ENCODE results near the gene FAM217B. TPM values are rescaled to one million over a fixed set of nuclear protein-coding genes. Genes with fewer than 3 reads are reported as not detected.

Gene FAM217B
- total RNA-seq, 2 experiments from 2014 or later: 18.4 to 20.3 TPM

GRCh38 chr20:59984541-59984940 is 44.4 kb downstream of the FAM217B start:
- H3K27me3 Mint-ChIP-seq: no peaks in the 10 kb centered on the region
- H3K36me3 Mint-ChIP-seq: no peaks in the 10 kb centered on the region
- ChIA-PET POLR2A (no interaction called here), CTCF (no interaction called here)
- H3K9me3 Mint-ChIP-seq: no peaks in the 10 kb centered on the region
- H3K27ac Mint-ChIP-seq: no peak overlapping the region
- DNase-seq: no peak
- H3K4me1 Mint-ChIP-seq (ENCODE audit: low read depth): no peaks in the 10 kb centered on the region
- H3K4me3 Mint-ChIP-seq: no peak overlapping the region
- intact Hi-C loops (cut with micrococcal nuclease): no loop called here

GRCh38 chr20:59985164-59985563 is 45.0 kb downstream of the FAM217B start:
- Mint-ChIP-seq H3K27me3 (no peaks in the 10 kb centered on the region), H3K27ac (no peak overlapping the region), H3K4me3 (no peak overlapping the region), H3K36me3 (no peaks in the 10 kb centered on the region), H3K4me1 (ENCODE audit: low read depth) (no peaks in the 10 kb centered on the region), H3K9me3 (no peaks in the 10 kb centered on the region)
- ChIA-PET CTCF (interaction anchor here (1.2 kb wide), 1 partner anchor 35 kb away, joined by 3 read pairs; no protein-coding TSS in a partner anchor), POLR2A (no interaction called here)
- DNase-seq: no peak
- intact Hi-C loops (cut with micrococcal nuclease): no loop called here

- H3K4me3 Mint-ChIP-seq: no peak overlapping the region
- no peaks in the 10 kb centered on the region for H3K27me3 Mint-ChIP-seq
- POLR2A ChIA-PET: no interaction called here
- no peaks in the 10 kb centered on the region for H3K4me1 Mint-ChIP-seq (ENCODE audit: low read depth)
- no peaks in the 10 kb centered on the region for H3K36me3 Mint-ChIP-seq
- no peak overlapping the region for H3K27ac Mint-ChIP-seq
- intact Hi-C loops (cut with micrococcal nuclease): no loop called here
- CTCF ChIA-PET: interaction anchor here (1.2 kb wide), 1 partner anchor 36 kb away, joined by 3 read pairs; no protein-coding TSS in a partner anchor
- peak; percentile 19 for DNase-seq
- no peaks in the 10 kb centered on the region for H3K9me3 Mint-ChIP-seq
Observed at GRCh38 chr20:59985864-59986263, 45.7 kb downstream of the FAM217B start.

GRCh38 chr20:59987135-59987534 is 46.9 kb downstream of the FAM217B start:
- H3K9me3 Mint-ChIP-seq: no peaks in the 10 kb centered on the region

GRCh38 chr20:59988141-59988540 is 48.0 kb downstream of the FAM217B start:
- no peak overlapping the region for H3K4me3 Mint-ChIP-seq
- CTCF ChIA-PET: no interaction called here
- no peaks in the 10 kb centered on the region for H3K4me1 Mint-ChIP-seq (ENCODE audit: low read depth)
- H3K27me3 Mint-ChIP-seq: no peaks in the 10 kb centered on the region
- H3K9me3 Mint-ChIP-seq: no peaks in the 10 kb centered on the region
- H3K36me3 Mint-ChIP-seq: no peaks in the 10 kb centered on the region
- DNase-seq: no peak
- intact Hi-C loops (cut with micrococcal nuclease): no loop called here
- POLR2A ChIA-PET: no interaction called here
- H3K27ac Mint-ChIP-seq: no peak overlapping the region

More at GRCh38 chr20:59987135-59987534, 46.9 kb downstream of the FAM217B start:
- intact Hi-C loops (cut with micrococcal nuclease): no loop called here
- CTCF ChIA-PET: no interaction called here
- Mint-ChIP-seq H3K27me3 (no peaks in the 10 kb centered on the region), H3K27ac (no peak overlapping the region), H3K4me1 (ENCODE audit: low read depth) (no peaks in the 10 kb centered on the region), H3K36me3 (no peaks in the 10 kb centered on the region), H3K4me3 (no peak overlapping the region)
- POLR2A ChIA-PET: no interaction called here
- DNase-seq: no peak

GRCh38 chr20:59992526-59993084 is 52.4 kb downstream of the FAM217B start:
- Mint-ChIP-seq H3K27me3 (no peaks in the 10 kb centered on the region), H3K36me3 (no peaks in the 10 kb centered on the region), H3K4me1 (ENCODE audit: low read depth) (no peaks in the 10 kb centered on the region), H3K9me3 (no peaks in the 10 kb centered on the region), H3K27ac (no peak overlapping the region), H3K4me3 (no peak overlapping the region)
- ChIA-PET CTCF (interaction anchor here (0.5 to 0.6 kb wide), 2 partner anchors 71 to 1170 kb away, joined by 3 to 4 read pairs; no protein-coding TSS in a partner anchor), POLR2A (no interaction called here)
- intact Hi-C loops (cut with micrococcal nuclease): no loop called here
- no peak for DNase-seq

- POLR2A ChIA-PET: no interaction called here
- DNase-seq: no peak
Observed at GRCh38 chr20:59993736-59994430, 53.7 kb downstream of the FAM217B start.

GRCh38 chr20:59994697-59995122 is 54.5 kb downstream of the FAM217B start:
- Mint-ChIP-seq H3K4me3 (no peak overlapping the region), H3K27me3 (no peaks in the 10 kb centered on the region), H3K36me3 (no peaks in the 10 kb centered on the region), H3K9me3 (no peaks in the 10 kb centered on the region), H3K4me1 (ENCODE audit: low read depth) (no peaks in the 10 kb centered on the region), H3K27ac (no peak overlapping the region)
- no peak for DNase-seq
- POLR2A ChIA-PET: no interaction called here
- intact Hi-C loops (cut with micrococcal nuclease): no loop called here
- CTCF ChIA-PET: no interaction called here

More at GRCh38 chr20:59993736-59994430, 53.7 kb downstream of the FAM217B start:
- H3K4me1 Mint-ChIP-seq (ENCODE audit: low read depth): no peaks in the 10 kb centered on the region
- no peaks in the 10 kb centered on the region for H3K9me3 Mint-ChIP-seq
- H3K4me3 Mint-ChIP-seq: no peak overlapping the region
- no peaks in the 10 kb centered on the region for H3K36me3 Mint-ChIP-seq
- CTCF ChIA-PET: interaction anchor here (0.6 kb wide), 1 partner anchor 17 kb away, joined by 4 read pairs; no protein-coding TSS in a partner anchor
- intact Hi-C loops (cut with micrococcal nuclease): no loop called here
- no peaks in the 10 kb centered on the region for H3K27me3 Mint-ChIP-seq
- no peak overlapping the region for H3K27ac Mint-ChIP-seq

- POLR2A ChIA-PET: no interaction called here
- H3K4me1 Mint-ChIP-seq (ENCODE audit: low read depth): no peaks in the 10 kb centered on the region
- intact Hi-C loops (cut with micrococcal nuclease): no loop called here
- no peaks in the 10 kb centered on the region for H3K9me3 Mint-ChIP-seq
- no peaks in the 10 kb centered on the region for H3K27me3 Mint-ChIP-seq
- no peak overlapping the region for H3K4me3 Mint-ChIP-seq
- CTCF ChIA-PET: no interaction called here
- DNase-seq: no peak
- H3K36me3 Mint-ChIP-seq: no peaks in the 10 kb centered on the region
- no peak overlapping the region for H3K27ac Mint-ChIP-seq
Observed at GRCh38 chr20:59996108-59996507, 55.9 kb downstream of the FAM217B start.

GRCh38 chr20:59997896-59998295 is 57.7 kb downstream of the FAM217B start:
- POLR2A ChIA-PET: no interaction called here
- Mint-ChIP-seq H3K27ac (no peak overlapping the region), H3K36me3 (no peaks in the 10 kb centered on the region)

More at GRCh38 chr20:59997896-59998295, 57.7 kb downstream of the FAM217B start:
- Mint-ChIP-seq H3K27me3 (no peaks in the 10 kb centered on the region), H3K9me3 (no peaks in the 10 kb centered on the region), H3K4me1 (ENCODE audit: low read depth) (no peaks in the 10 kb centered on the region), H3K4me3 (no peak overlapping the region)
- intact Hi-C loops (cut with micrococcal nuclease): no loop called here
- DNase-seq: no peak
- CTCF ChIA-PET: interaction anchor here (1.2 kb wide), 1 partner anchor 60 kb away, joined by 4 read pairs; no protein-coding TSS in a partner anchor

Other genes with a start within 250 kb of the FAM217B start
- 1 to 10 TPM; 3.1 to 3.9 TPM for gene SYCP2, start 6.8 kb upstream of the FAM217B start, total RNA-seq
- gene PPP1R3D, start 84 bp upstream of the FAM217B start, total RNA-seq: 1 to 10 TPM; 5.7 TPM
- 1 to 10 TPM; 1.5 to 1.6 TPM for gene CDH26, start 18.0 kb downstream of the FAM217B start, total RNA-seq